Panc1 (cell line): ENCODE results near the gene NUTF2.
A peak's percentile ranks its signal among the peaks of the same experiment; 100 is the strongest.

Experiments used
- POLR2AphosphoS5 ChIP-seq: IDR thresholded peaks from 2 replicates; pipeline ENCODE4 v1.6.1; 2012; ENCODE audit warnings: mild to moderate bottlenecking, low read depth, low read length, moderate library complexity
- SIN3A ChIP-seq: IDR thresholded peaks from 2 replicates; pipeline ENCODE4 v1.6.1; 2012; ENCODE audit warnings: low read depth, mild to moderate bottlenecking, low read length, moderate library complexity, borderline replicate concordance; ENCODE audit not compliant: insufficient read depth
- TF ChIP-seq, protein P1 (sequence below): fragments of 450-650 bp; IDR thresholded peaks from 2 replicates; pipeline ENCODE4 v1.5.1; 2017; ENCODE audit warnings: mild to moderate bottlenecking

DNA sequence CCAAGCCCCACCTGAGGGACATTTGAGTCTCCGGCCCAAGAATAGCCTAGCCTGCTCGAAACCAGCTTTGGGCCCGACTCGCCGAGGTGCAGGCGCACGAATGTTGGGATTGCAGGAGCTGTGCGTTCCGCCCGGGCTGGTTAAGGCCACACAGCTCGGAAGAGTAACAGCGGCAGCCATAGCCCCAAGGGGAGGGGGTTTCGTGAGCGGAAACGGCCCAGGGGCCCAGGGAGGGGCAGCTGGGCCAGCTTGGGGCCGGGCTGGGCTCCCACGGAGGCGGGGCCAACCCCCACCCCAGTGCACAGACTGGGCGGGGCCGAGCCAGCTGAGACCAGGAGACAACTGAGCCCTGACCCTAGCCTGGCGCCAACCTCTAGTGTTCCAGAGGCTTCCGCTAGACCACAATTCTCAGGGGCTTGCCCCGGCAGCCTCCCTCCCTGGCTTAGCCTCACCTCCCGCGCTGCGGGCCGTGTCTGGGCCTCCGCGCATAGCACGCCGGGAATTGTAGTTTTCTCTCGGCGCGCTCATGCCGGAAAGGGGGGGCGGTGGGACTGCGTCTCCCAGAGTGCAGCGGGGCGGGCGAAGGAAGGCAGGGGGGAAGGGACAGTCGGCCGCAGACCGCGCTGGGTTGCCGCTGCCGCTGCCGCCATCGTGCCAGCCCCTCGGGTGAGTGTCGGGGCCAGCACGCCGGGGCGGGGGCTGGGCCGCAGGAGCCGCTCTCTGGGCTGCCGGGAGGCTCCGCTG is at the start of gene NUTF2:
- TF ChIP-seq, protein P1, sequence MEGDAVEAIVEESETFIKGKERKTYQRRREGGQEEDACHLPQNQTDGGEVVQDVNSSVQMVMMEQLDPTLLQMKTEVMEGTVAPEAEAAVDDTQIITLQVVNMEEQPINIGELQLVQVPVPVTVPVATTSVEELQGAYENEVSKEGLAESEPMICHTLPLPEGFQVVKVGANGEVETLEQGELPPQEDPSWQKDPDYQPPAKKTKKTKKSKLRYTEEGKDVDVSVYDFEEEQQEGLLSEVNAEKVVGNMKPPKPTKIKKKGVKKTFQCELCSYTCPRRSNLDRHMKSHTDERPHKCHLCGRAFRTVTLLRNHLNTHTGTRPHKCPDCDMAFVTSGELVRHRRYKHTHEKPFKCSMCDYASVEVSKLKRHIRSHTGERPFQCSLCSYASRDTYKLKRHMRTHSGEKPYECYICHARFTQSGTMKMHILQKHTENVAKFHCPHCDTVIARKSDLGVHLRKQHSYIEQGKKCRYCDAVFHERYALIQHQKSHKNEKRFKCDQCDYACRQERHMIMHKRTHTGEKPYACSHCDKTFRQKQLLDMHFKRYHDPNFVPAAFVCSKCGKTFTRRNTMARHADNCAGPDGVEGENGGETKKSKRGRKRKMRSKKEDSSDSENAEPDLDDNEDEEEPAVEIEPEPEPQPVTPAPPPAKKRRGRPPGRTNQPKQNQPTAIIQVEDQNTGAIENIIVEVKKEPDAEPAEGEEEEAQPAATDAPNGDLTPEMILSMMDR: no peak
- TF ChIP-seq POLR2AphosphoS5 (0 out of 2 replicates have a peak, but pooled peaks have one; percentile 54), SIN3A (no peak; the same call in 1 of the 2 replicates)
